Fibroblast of peridontal ligament (primary cell): ENCODE results near the gene HOXA1.

Source experiments
- DNase-seq: peaks from one replicate; pipeline ENCODE4 v3.0.0-alpha.2; 2010; ENCODE audit errors: extremely low read depth

HOXA1 gene

GRCh38 chr7:27105301-27106031 lies 9.7 kb upstream of the HOXA1 start:
- no peak for DNase-seq

GRCh38 chr7:27104341-27105058 lies 8.7 kb upstream of the HOXA1 start:
- DNase-seq: no peak

GRCh38 chr7:27103489-27104226 lies 7.9 kb upstream of the HOXA1 start:
- DNase-seq: no peak

GRCh38 chr7:27102581-27103442 lies 7.0 kb upstream of the HOXA1 start, which contains the start of gene HOXA2:
Gene HOXA2, minus strand, starts transcription at chr7:27102683. Its CDS starts 183 bp downstream, at chr7:27102500.
- no peak for DNase-seq

GRCh38 chr7:27101957-27102580 lies 6.3 kb upstream of the HOXA1 start:
- DNase-seq: no peak

GRCh38 chr7:27101171-27101956 lies 5.6 kb upstream of the HOXA1 start:
- no peak for DNase-seq

GRCh38 chr7:27100694-27101170 lies 4.9 kb upstream of the HOXA1 start:
- no peak for DNase-seq

- DNase-seq: no peak
These were observed 3.9 kb upstream of the HOXA1 start for GRCh38 chr7:27099453-27100370.

- no peak for DNase-seq
These were observed 3.0 kb upstream of the HOXA1 start for GRCh38 chr7:27098578-27099451.

GRCh38 chr7:27097686-27098577 lies 2.1 kb upstream of the HOXA1 start:
- no peak for DNase-seq

- DNase-seq: no peak
These were observed 1.1 kb upstream of the HOXA1 start for GRCh38 chr7:27096768-27097514.

- DNase-seq: no peak
These were observed 527 bp downstream of the HOXA1 start for GRCh38 chr7:27095050-27095896.

- DNase-seq: no peak
These were observed 1.3 kb downstream of the HOXA1 start for GRCh38 chr7:27094304-27095049.

GRCh38 chr7:27093184-27093895 lies 2.5 kb downstream of the HOXA1 start:
- DNase-seq: no peak
